Measurements from ENCODE around the gene UBAP2L.

UBAP2L gene

DNA sequence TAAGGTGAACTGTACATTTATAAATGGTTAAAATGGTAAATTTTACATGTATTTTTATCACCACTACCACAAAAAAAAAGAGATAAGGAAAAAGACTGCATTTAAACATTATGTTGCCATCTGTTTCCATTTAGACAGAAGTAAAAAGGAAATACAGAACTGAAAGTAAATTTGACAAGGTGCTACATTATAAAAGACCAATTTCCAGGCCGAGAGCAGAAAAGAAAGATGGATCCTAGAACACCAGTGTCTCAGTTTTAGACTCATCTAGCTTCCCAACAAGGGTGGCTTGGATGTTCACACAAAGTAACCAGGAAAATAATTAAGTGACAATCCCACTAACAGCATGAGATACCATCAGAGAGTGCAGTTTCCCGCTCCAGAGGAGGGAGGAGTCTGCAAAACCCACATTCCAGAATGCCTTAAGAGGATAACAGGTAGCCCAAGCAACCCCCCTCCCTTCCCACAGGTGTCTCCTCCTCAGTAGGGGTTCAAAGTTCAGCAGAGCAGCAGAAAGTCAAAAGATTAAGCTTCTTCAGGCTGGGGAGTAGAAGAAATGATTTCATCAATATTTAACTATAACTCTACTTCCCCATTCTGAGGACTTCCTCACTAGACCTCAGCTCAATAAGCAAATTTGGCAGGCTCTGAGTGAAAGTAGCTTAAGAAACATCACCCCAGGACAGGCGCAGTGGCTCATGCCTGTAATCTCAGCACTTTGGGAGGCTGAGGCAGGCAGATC, 40.6 kb upstream of the UBAP2L start:
- Histone ChIP-seq H4K8ac (ENCODE audit: low read depth, low read length) (no peak overlapping the region), H3K27ac (replicated peaks; ENCODE audit: low read length) (no peak overlapping the region), H2BK120ac (ENCODE audit: low read depth, low read length) (no peak overlapping the region), H2BK12ac (ENCODE audit: low read length) (no peak overlapping the region), H2BK15ac (ENCODE audit: low read length) (no peak overlapping the region), H3K36me3 (replicated peaks in 1 of 2; ENCODE audit: control insufficient read depth in 2 of 2, insufficient read depth in 2 of 2, low read length in 2 of 2) (peaks cover 6 to 41% of the 10 kb centered on the region in 2 donors), H2AFZ (ENCODE audit: low read length) (no peak overlapping the region), H3K4ac (ENCODE audit: low read length) (no peak overlapping the region), H2BK5ac (ENCODE audit: low read length) (no peak overlapping the region), H3K14ac (ENCODE audit: low read length) (no peak overlapping the region), H3K4me3 (ENCODE audit: low read length in 2 of 2) (no peak overlapping the region), H3K9me3 (replicated peaks in 1 of 2; ENCODE audit: control insufficient read depth in 2 of 2, insufficient read depth in 1 of 2, low read depth in 1 of 2, low read length in 2 of 2) (no peaks in the 10 kb centered on the region), H3K23ac (ENCODE audit: low read depth, low read length, poor library complexity) (no peak overlapping the region), H4K91ac (ENCODE audit: low read depth, low read length, poor library complexity) (no peak overlapping the region), H3K4me2 (ENCODE audit: insufficient read depth, low read length, poor library complexity, severe bottlenecking) (no peak overlapping the region), H3K18ac (ENCODE audit: low read length) (no peak overlapping the region), H3K79me1 (ENCODE audit: low read depth, low read length) (peaks cover 5% of the 10 kb centered on the region), H3K27me3 (ENCODE audit: control insufficient read depth in 3 of 3, insufficient read depth in 3 of 3, low read depth in 1 of 3, low read length in 3 of 3) (no peaks in the 10 kb centered on the region), H3K9ac (ENCODE audit: low read depth, low read length, poor library complexity) (no peak overlapping the region), H2AK5ac (ENCODE audit: low read depth, low read length) (no peak overlapping the region), H3K4me1 (ENCODE audit: control insufficient read depth in 2 of 2, insufficient read depth in 1 of 2, low read depth in 1 of 2, low read length in 2 of 2) (peaks cover 22 to 31% of the 10 kb centered on the region in 2 donors)
- WGBS, 2 donors (ENCODE audit: extremely low coverage in 2 of 2, insufficient read length in 2 of 2, insufficient replicate concordance in 1 of 2): no CpG with 5 or more reads among the region's 3 CpGs
- DNase-seq (ENCODE audit: low spot score): no peak

DNA sequence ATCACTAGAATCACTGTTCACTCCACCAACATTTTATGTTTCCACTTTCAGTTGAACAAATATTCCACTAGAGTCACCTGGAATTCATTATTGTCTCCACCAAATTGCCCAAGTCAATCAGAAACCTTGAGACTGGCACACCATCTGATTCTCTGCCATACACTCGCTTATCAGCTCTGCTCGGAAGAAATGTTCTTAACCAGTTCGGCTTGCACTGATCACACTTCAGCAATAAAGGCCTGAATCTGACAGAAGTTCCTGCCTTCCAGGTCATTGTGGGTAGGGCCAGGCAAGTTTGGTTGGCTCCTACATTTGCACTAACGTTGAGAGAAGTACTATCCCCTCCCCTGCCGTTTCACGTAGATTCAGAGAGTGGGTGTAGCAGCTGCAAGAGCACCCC, 38.8 kb upstream of the UBAP2L start:
- H2AFZ ChIP-seq (ENCODE audit: low read length): peak overlapping the region; percentile 73
- no peak overlapping the region for H2AK5ac ChIP-seq (ENCODE audit: low read depth, low read length)
- H2BK15ac ChIP-seq (ENCODE audit: low read length): no peak overlapping the region
- no peak overlapping the region for H2BK120ac ChIP-seq (ENCODE audit: low read depth, low read length)
- no CpG with 5 or more reads among the region's 6 CpGs for WGBS, 2 donors (ENCODE audit: extremely low coverage in 2 of 2, insufficient read length in 2 of 2, insufficient replicate concordance in 1 of 2)
- H3K4ac ChIP-seq (ENCODE audit: low read length): no peak overlapping the region
- H3K27me3 ChIP-seq (ENCODE audit: control insufficient read depth in 3 of 3, insufficient read depth in 3 of 3, low read depth in 1 of 3, low read length in 3 of 3): no peaks in the 10 kb centered on the region
- H3K23ac ChIP-seq (ENCODE audit: low read depth, low read length, poor library complexity): no peak overlapping the region
- H4K91ac ChIP-seq (ENCODE audit: low read depth, low read length, poor library complexity): no peak overlapping the region
- H2BK12ac ChIP-seq (ENCODE audit: low read length): no peak overlapping the region
- H2BK5ac ChIP-seq (ENCODE audit: low read length): no peak overlapping the region
- peaks cover 5% of the 10 kb centered on the region for H3K79me1 ChIP-seq (ENCODE audit: low read depth, low read length)
- peaks cover 24 to 38% of the 10 kb centered on the region in 2 donors for H3K4me1 ChIP-seq (ENCODE audit: control insufficient read depth in 2 of 2, insufficient read depth in 1 of 2, low read depth in 1 of 2, low read length in 2 of 2)
- H3K18ac ChIP-seq (ENCODE audit: low read length): no peak overlapping the region
- H3K4me3 ChIP-seq (ENCODE audit: low read length in 2 of 2): peak overlapping the region; percentile 90 to 97
- H4K8ac ChIP-seq (ENCODE audit: low read depth, low read length): no peak overlapping the region
- DNase-seq (ENCODE audit: low spot score): no peak
- peaks cover 2 to 24% of the 10 kb centered on the region in 2 donors for H3K36me3 ChIP-seq (replicated peaks in 1 of 2; ENCODE audit: control insufficient read depth in 2 of 2, insufficient read depth in 2 of 2, low read length in 2 of 2)
- peak overlapping the region; percentile 90 for H3K9ac ChIP-seq (ENCODE audit: low read depth, low read length, poor library complexity)
- no peak overlapping the region for H3K14ac ChIP-seq (ENCODE audit: low read length)
- peak overlapping the region; percentile 3 for H3K27ac ChIP-seq (replicated peaks; ENCODE audit: low read length)
- no peaks in the 10 kb centered on the region for H3K9me3 ChIP-seq (replicated peaks in 1 of 2; ENCODE audit: control insufficient read depth in 2 of 2, insufficient read depth in 1 of 2, low read depth in 1 of 2, low read length in 2 of 2)
- peak overlapping the region; percentile 79 for H3K4me2 ChIP-seq (ENCODE audit: insufficient read depth, low read length, poor library complexity, severe bottlenecking)

DNA sequence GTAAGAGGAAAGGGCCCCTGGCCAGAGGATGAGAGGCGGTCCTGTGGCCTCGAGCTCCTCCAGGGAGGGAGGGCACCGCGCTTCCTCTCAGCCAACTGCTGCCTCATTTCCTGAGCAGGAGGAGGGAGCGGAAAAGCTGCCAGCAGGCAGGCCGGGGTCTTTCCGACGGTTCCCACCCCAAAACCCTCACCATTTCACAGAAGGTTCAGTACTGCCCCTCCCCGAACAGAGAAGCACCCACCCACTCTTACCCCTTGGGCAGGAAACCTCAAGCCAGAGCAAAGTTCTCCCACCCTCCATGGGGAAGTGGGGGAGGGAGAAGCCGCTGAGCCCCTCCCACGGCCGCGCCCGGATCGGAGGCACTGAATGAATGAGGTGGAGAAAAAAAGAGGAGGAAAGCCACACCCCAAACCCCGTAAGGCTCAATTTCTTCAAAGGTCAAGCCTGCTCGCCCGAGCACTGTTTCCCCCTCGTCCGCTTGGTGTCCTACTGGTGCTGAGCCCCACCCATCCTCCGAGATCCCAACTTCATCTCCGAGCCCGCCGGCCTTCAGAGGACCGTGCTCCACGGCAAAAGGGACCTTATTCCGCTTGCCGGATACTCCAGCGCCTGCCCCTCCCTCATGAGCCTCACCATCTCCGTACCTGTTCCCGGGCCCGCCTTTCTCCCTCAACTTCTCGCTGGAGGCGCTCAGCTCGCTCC, 38.3 kb upstream of the UBAP2L start:
- no peak overlapping the region for H3K4ac ChIP-seq (ENCODE audit: low read length)
- peak overlapping the region; percentile 79 for H3K4me2 ChIP-seq (ENCODE audit: insufficient read depth, low read length, poor library complexity, severe bottlenecking)
- WGBS, 2 donors (ENCODE audit: extremely low coverage in 2 of 2, insufficient read length in 2 of 2, insufficient replicate concordance in 1 of 2): no CpG with 5 or more reads among the region's 35 CpGs
- H3K4me1 ChIP-seq (ENCODE audit: control insufficient read depth in 2 of 2, insufficient read depth in 1 of 2, low read depth in 1 of 2, low read length in 2 of 2): peaks cover 24 to 37% of the 10 kb centered on the region in 2 donors
- no peak overlapping the region for H2BK120ac ChIP-seq (ENCODE audit: low read depth, low read length)
- H2BK15ac ChIP-seq (ENCODE audit: low read length): no peak overlapping the region
- H3K9ac ChIP-seq (ENCODE audit: low read depth, low read length, poor library complexity): peak overlapping the region; percentile 90
- peaks cover 5% of the 10 kb centered on the region for H3K79me1 ChIP-seq (ENCODE audit: low read depth, low read length)
- H4K91ac ChIP-seq (ENCODE audit: low read depth, low read length, poor library complexity): no peak overlapping the region
- H2BK5ac ChIP-seq (ENCODE audit: low read length): peak overlapping the region; percentile 54
- H2AK5ac ChIP-seq (ENCODE audit: low read depth, low read length): peak overlapping the region; percentile 20
- H2BK12ac ChIP-seq (ENCODE audit: low read length): no peak overlapping the region
- peaks cover 2 to 18% of the 10 kb centered on the region in 2 donors for H3K36me3 ChIP-seq (replicated peaks in 1 of 2; ENCODE audit: control insufficient read depth in 2 of 2, insufficient read depth in 2 of 2, low read length in 2 of 2)
- no peaks in the 10 kb centered on the region for H3K27me3 ChIP-seq (ENCODE audit: control insufficient read depth in 3 of 3, insufficient read depth in 3 of 3, low read depth in 1 of 3, low read length in 3 of 3)
- H3K9me3 ChIP-seq (replicated peaks in 1 of 2; ENCODE audit: control insufficient read depth in 2 of 2, insufficient read depth in 1 of 2, low read depth in 1 of 2, low read length in 2 of 2): no peaks in the 10 kb centered on the region
- DNase-seq (ENCODE audit: low spot score): no peak
- H3K4me3 ChIP-seq (ENCODE audit: low read length in 2 of 2): peak overlapping the region; percentile 90 to 97
- H4K8ac ChIP-seq (ENCODE audit: low read depth, low read length): no peak overlapping the region
- peak overlapping the region; percentile 73 for H2AFZ ChIP-seq (ENCODE audit: low read length)
- H3K23ac ChIP-seq (ENCODE audit: low read depth, low read length, poor library complexity): peak overlapping the region; percentile 93
- H3K27ac ChIP-seq (replicated peaks; ENCODE audit: low read length): peak overlapping the region; percentile 74
- peak overlapping the region; percentile 90 for H3K18ac ChIP-seq (ENCODE audit: low read length)
- peak overlapping the region; percentile 97 for H3K14ac ChIP-seq (ENCODE audit: low read length)

Measured in neuronal stem cell (in vitro differentiated cells).